ENCODE results near the gene CAMSAP2.

- TF ChIP-seq POLR2AphosphoS5 (IDR thresholded peaks at IDR 0.05) (no peak), POLR2A (IDR thresholded peaks at IDR 0.05) (no peak)
Measured at GRCh38 chr1:200834383-200834782, 95.7 kb downstream of the CAMSAP2 start.
